ENCODE data around the gene NTM. TPM values are rescaled to one million over a fixed set of nuclear protein-coding genes. Genes with fewer than 3 reads are reported as not detected.
A peak's percentile ranks its signal among the peaks of the same experiment; 100 is the strongest.

Gene NTM
- total and polyA plus RNA-seq, 2 of the 8 experiments (the other 6 are each of a cell fraction or from before 2014, with no cell fraction given) = 13.4 to 20.0 TPM

GRCh38 chr11:132115454-132115853 is 745.0 kb downstream of the NTM start:
- no peak overlapping the region for H2BK15ac ChIP-seq (ENCODE audit: low read length)
- ChIA-PET CTCF (ENCODE audit: partially characterized antibody) (interaction anchor here (0.6 to 5.1 kb wide), 14 partner anchors 8 to 423 kb away, joined by 3 to 51 read pairs (median 5); no protein-coding TSS in a partner anchor), POLR2A (ENCODE audit: partially characterized antibody) (interaction anchor here (1.0 kb wide), 1 partner anchor 9 kb away, joined by 4 read pairs; no protein-coding TSS in a partner anchor)
- no peaks in the 10 kb centered on the region for H3K79me1 ChIP-seq (ENCODE audit: low read depth, low read length)
- no peaks in the 10 kb centered on the region for H3K36me3 ChIP-seq (ENCODE audit: control insufficient read depth in 2 of 4, insufficient read depth in 4 of 4, low read length in 3 of 4)
- H3K18ac ChIP-seq (ENCODE audit: extremely low read depth, low read length) = no peak overlapping the region
- no peak for FAIRE-seq
- H4K8ac ChIP-seq (ENCODE audit: extremely low read depth, insufficient read depth, low read length) = no peak overlapping the region
- H2AK5ac ChIP-seq (ENCODE audit: low read depth, low read length) = no peak overlapping the region
- no peak overlapping the region for H2BK120ac ChIP-seq (replicated peaks; ENCODE audit: low read depth, low read length)
- no peak overlapping the region for H2BK5ac ChIP-seq (ENCODE audit: low read depth, low read length)
- no peak overlapping the region for H3K4me3 ChIP-seq (ENCODE audit: extremely low read depth in 1 of 4, insufficient read depth in 2 of 4, low read depth in 3 of 4, low read length in 4 of 4)
- no peak overlapping the region for H4K91ac ChIP-seq (replicated peaks; ENCODE audit: insufficient read length, low read length)
- H3K9me3 ChIP-seq (ENCODE audit: insufficient read depth in 2 of 2, low read depth in 1 of 2, low read length in 1 of 2) = no peaks in the 10 kb centered on the region
- no peaks in the 10 kb centered on the region for H3K23me2 ChIP-seq (ENCODE audit: low read depth, low read length)
- H3K56ac ChIP-seq (replicated peaks; ENCODE audit: insufficient read length, low read depth, low read length) = no peak overlapping the region
- no peak overlapping the region for H2AFZ ChIP-seq (ENCODE audit: low read length)
- H3K27me3 ChIP-seq (replicated peaks in 1 of 4; ENCODE audit: control insufficient read depth in 3 of 4, extremely low read depth in 1 of 4, insufficient read depth in 3 of 4, low read length in 3 of 4) = no peaks in the 10 kb centered on the region
- H2BK12ac ChIP-seq (ENCODE audit: low read depth, low read length) = 0 out of 2 replicates have a peak overlapping the region, but pooled peaks have one; percentile 56
- no peaks in the 10 kb centered on the region for H3K79me2 ChIP-seq (ENCODE audit: control insufficient read depth in 1 of 2, insufficient read depth in 2 of 2, low read length in 2 of 2)
- no peak overlapping the region for H2BK20ac ChIP-seq (ENCODE audit: low read length)
- WGBS, 2 experiments (ENCODE audit: extremely low coverage in 1 of 2, insufficient coverage in 1 of 2, insufficient read length in 1 of 2, insufficient replicate concordance in 2 of 2, low coverage in 1 of 2, low lambda C conversion rate in 2 of 2, missing lambda C conversion rate in 1 of 2) = 68% methylated on average over 5 of the region's 5 CpGs; no CpG with 5 or more reads in 1 of the 2 experiments
- peaks cover 2 to 15% (median 12%) of the 10 kb centered on the region in 4 experiments; a peak in 6 of 7 replicates for H3K4me1 ChIP-seq (replicated peaks in 1 of 4; ENCODE audit: control insufficient read depth in 3 of 4, insufficient read depth in 4 of 4, low read length in 3 of 4)
- H3K27ac ChIP-seq (ENCODE audit: low read depth, low read length) = no peak overlapping the region
- DNase-seq (ENCODE audit: low read depth in 1 of 2, low spot score in 2 of 2) = no peak
- no peak overlapping the region for H3K4ac ChIP-seq (replicated peaks; ENCODE audit: insufficient read length, low read depth, low read length)
- H3K23ac ChIP-seq (ENCODE audit: insufficient read length) = no peak overlapping the region
- no peak overlapping the region for H3K4me2 ChIP-seq (ENCODE audit: insufficient read depth in 1 of 2, low read depth in 2 of 2, low read length in 2 of 2)
- no peaks in the 10 kb centered on the region for H4K20me1 ChIP-seq (replicated peaks in 1 of 2; ENCODE audit: control insufficient read depth in 1 of 2, insufficient read depth in 2 of 2, low read length in 2 of 2)
- no peak overlapping the region for H3K9ac ChIP-seq (replicated peaks in 1 of 4; ENCODE audit: extremely low read depth in 1 of 4, low read depth in 3 of 4, low read length in 3 of 4)
- no peak overlapping the region for H3K14ac ChIP-seq (ENCODE audit: insufficient read length)
- no peak overlapping the region for H4K5ac ChIP-seq (ENCODE audit: insufficient read length, low read depth, low read length)
- TF ChIP-seq EZH2 (IDR thresholded peaks at IDR 0.05; ENCODE audit: low read depth, low read length, severe bottlenecking) (no peak), PHF8 (conservative IDR thresholded peaks at IDR 0.05; ENCODE audit: low read depth, low read length) (no peak), FOSL1 (IDR thresholded peaks at IDR 0.05; ENCODE audit: insufficient read depth, low read depth, low read length) (no peak), SP4 (IDR thresholded peaks at IDR 0.05; ENCODE audit: low read length) (no peak), POLR2AphosphoS5 (IDR thresholded peaks at IDR 0.05; ENCODE audit: low read depth, low read length) (no peak), BACH1 (IDR thresholded peaks at IDR 0.05; ENCODE audit: low read length) (no peak), CHD1 (IDR thresholded peaks at IDR 0.05; ENCODE audit: low read depth, low read length) (no peak)
